AG09309 (cell line): ENCODE measurements around the gene DHX29.
A peak's percentile ranks its signal among the peaks of the same experiment; 100 is the strongest.
"Not testable (repeated sequence)": the region's sequence is repeated elsewhere in the genome, so short reads cannot be mapped to it uniquely, and the experiment has no call there.

Source experiments
- DNase-seq: peaks from one replicate; pipeline ENCODE4 v3.0.0-alpha.2; 2010; ENCODE audit warnings: low read depth
- H3K4me3 ChIP-seq: 2 replicates; pipeline ENCODE4 v1.5.1; 2011; ENCODE audit warnings: mild to moderate bottlenecking, low read depth, low read length, moderate library complexity; ENCODE audit not compliant: control insufficient read depth
- TF ChIP-seq, protein P1 (sequence below): IDR thresholded peaks from 2 replicates; pipeline ENCODE4 v1.5.1; 2011; ENCODE audit warnings: mild to moderate bottlenecking, low read depth, low read length, inconsistent platforms; ENCODE audit not compliant: insufficient read depth, control insufficient read depth; ENCODE audit errors: missing control alignments

DHX29 gene

DNA sequence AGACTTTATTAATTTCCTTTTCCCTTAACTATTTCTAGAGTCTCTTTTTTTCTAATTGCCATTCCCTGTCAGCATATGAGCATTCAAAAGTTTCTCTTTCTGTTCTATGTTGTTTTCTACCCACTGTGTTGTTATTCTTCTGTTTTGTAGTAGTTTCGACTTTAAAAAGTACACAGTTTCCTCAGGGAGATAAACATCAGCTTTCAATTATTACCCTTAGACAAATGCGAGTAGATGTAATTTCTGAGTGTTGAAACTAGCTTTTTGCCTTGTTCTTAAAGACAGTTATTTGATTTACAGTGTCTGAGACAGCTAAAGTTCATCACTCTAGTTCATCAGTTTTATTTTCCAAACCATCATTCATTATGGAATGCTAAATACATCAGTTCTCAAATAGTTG is 19.8 kb upstream of the DHX29 start:
- H3K4me3 ChIP-seq: no peak overlapping the region
- no peak for DNase-seq
- TF ChIP-seq, protein P1, sequence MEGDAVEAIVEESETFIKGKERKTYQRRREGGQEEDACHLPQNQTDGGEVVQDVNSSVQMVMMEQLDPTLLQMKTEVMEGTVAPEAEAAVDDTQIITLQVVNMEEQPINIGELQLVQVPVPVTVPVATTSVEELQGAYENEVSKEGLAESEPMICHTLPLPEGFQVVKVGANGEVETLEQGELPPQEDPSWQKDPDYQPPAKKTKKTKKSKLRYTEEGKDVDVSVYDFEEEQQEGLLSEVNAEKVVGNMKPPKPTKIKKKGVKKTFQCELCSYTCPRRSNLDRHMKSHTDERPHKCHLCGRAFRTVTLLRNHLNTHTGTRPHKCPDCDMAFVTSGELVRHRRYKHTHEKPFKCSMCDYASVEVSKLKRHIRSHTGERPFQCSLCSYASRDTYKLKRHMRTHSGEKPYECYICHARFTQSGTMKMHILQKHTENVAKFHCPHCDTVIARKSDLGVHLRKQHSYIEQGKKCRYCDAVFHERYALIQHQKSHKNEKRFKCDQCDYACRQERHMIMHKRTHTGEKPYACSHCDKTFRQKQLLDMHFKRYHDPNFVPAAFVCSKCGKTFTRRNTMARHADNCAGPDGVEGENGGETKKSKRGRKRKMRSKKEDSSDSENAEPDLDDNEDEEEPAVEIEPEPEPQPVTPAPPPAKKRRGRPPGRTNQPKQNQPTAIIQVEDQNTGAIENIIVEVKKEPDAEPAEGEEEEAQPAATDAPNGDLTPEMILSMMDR: no peak

DNA sequence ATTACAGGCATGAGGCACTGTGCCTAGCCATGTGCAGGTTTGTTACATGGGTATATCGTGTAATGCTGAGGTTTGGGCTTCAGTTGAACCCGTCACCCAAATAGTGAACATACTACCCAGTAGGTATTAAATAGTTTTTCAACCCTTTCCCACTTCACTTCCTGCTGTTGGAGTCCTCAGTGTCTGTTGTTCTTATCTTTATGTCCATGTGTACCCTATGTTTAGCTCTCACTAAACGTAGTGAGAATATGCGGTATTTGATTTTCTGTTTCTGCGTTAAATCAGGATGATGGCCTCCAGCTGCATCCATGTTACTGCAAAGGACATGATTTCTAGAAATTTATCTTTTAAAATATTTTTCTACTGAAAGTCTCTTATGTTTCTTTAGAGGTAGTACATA is 18.1 kb upstream of the DHX29 start:
- TF ChIP-seq, protein P1: no peak
- no peak overlapping the region for H3K4me3 ChIP-seq
- DNase-seq: no peak

DNA sequence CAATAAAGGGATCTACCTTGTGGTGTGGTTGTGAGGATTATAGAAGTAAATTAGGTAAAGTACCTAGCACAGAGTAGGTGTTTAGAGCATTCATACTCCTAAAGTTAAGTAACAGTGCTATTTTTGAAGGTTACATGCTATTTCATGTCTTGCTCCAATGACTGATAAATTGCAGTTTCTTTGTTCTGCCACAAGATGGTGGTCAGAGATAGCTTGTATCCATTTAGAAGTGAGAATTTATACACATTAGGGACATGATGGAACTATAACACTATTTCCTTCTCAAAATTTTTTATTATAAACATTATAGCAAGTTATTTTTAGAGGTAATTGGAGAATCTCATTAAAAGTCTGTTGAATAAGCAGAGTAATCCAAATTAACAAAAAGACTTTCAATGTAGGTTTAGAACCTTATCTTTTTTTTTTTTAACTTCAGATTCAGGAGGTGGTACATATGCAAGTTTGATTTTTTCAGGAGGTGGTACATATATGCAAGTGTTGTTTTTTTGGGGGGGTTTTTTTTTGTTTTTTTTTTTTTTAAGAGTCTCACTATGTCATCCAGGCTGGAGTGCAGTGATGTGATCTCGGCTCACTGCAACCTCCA is 17.4 kb upstream of the DHX29 start:
- TF ChIP-seq, protein P1: peak; percentile 49
- DNase-seq: no peak
- H3K4me3 ChIP-seq: no peak overlapping the region

DNA sequence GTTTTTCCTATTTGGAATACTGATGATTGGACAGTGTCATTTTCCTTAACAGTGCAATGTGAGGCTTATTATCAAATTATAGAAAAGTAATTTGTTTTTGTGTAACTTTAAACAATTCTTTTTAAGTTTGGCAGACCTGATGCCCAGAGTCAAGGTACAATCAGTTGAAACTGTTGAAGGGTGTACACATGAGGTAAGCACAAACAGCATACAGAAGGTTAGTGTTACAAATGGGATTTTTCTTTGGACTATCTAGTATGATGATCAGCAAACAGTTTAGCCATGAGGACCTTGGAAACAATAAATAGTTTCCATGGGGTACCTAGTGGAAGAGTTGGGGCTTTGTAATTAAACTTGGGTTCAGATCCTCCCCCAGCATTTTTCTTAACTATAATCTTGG is 16.5 kb upstream of the DHX29 start:
- TF ChIP-seq, protein P1: no peak
- no peak overlapping the region for H3K4me3 ChIP-seq
- no peak for DNase-seq

DNA sequence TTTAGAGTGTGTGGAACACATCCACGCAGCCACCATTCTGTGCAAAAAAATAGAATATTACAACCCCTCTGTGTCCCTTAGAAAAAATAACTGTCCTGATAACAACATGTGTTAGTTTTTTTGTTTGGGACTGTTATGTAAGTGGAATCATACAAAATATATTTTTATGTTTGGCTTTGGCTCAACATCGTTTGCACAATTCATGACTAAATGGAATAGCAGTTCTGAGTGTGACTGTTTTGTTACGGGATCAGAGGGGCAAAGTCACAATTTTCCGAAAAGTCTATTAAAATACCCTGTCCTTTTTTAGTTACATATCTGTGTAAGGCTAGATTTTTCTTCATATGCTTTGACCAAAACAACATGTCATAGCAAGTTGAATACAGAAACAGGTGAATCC is 13.1 kb upstream of the DHX29 start:
- no peak overlapping the region for H3K4me3 ChIP-seq
- TF ChIP-seq, protein P1: no peak
- no peak for DNase-seq

DNA sequence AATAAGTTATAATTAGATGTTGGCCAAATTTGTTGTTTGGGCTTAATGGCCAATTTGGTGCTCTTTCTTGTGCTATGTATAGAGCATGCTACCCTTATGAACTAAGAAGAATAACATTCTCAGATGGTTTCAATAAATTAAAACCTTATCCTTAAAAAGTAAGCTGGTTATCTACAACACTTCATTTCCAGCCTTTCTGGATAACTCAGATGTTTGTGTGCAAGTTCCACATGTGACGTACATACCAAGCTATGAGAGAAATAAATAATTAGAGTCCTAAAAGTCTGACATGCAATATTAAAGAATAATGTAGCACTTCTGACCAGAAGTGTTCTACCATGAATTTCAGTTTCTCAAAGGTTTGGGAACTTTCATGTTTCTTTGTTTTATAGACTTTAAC is 12.0 kb upstream of the DHX29 start:
- TF ChIP-seq, protein P1: no peak
- no peak overlapping the region for H3K4me3 ChIP-seq
- DNase-seq: no peak

DNA sequence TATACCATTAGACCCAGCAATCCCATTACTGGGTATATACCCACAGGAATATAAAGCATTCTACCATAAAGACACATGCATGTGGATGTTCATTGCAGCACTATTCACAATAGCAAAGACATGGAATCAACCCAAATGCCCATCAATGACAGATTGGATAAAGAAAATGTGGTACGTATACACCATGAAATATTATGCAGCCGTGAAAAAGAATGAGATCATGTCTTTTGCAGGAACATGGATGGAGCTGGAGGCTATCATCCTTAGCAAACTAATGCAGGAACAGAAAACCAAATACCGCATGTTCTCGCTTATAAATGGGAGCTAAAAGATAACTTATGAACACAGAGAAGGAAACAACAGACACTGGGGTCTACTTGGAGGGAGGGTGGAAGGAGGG is 10.7 kb upstream of the DHX29 start:
- H3K4me3 ChIP-seq, DNase-seq: not testable (repeated sequence)

DNA sequence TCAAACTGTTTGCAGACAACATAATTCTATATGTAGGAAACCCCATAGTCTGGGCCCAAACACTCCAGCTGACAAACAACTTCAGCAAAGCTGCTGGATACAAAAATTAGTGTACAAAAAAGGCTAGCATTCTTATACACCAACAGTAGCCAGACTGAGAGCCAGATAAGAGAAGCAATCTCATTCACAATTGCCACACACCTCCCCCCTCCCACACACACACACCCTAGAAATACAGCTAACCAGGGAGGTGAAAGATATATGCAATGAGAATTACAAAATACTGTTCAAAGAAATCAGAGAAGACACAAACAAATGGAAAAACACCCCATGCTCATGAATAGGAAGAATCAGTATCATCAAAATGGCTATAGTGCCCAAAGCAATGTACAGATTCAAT is 9.3 kb upstream of the DHX29 start:
- TF ChIP-seq, protein P1: no peak
- DNase-seq: no peak
- no peak overlapping the region for H3K4me3 ChIP-seq
